ENCODE results near the gene USP7. TPM values are rescaled to one million over a fixed set of nuclear protein-coding genes. Genes with fewer than 3 reads are reported as not detected.

Gene USP7
- polyA plus RNA-seq, 1 experiment, result 17.2 TPM

DNA sequence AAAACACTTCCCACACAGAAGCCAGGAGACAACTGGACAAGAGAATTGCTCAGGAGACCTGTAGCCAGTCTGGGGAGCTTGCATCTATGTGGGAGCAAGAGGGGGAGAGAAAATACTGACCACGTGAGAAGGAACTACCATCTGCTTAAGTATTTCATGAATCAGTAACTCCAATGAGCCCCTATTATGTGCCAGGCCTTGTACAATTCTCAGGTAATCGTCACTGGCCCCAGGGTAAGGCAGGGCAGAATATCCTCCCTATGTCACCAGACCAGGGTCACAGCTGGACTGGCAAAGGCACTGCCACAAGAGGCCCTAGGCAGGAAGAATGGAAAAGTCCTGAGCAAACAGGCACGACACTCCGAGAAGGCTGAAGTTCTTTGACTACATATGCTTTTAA, 25.9 kb downstream of the USP7 start:
- TF ChIP-seq, protein P1, sequence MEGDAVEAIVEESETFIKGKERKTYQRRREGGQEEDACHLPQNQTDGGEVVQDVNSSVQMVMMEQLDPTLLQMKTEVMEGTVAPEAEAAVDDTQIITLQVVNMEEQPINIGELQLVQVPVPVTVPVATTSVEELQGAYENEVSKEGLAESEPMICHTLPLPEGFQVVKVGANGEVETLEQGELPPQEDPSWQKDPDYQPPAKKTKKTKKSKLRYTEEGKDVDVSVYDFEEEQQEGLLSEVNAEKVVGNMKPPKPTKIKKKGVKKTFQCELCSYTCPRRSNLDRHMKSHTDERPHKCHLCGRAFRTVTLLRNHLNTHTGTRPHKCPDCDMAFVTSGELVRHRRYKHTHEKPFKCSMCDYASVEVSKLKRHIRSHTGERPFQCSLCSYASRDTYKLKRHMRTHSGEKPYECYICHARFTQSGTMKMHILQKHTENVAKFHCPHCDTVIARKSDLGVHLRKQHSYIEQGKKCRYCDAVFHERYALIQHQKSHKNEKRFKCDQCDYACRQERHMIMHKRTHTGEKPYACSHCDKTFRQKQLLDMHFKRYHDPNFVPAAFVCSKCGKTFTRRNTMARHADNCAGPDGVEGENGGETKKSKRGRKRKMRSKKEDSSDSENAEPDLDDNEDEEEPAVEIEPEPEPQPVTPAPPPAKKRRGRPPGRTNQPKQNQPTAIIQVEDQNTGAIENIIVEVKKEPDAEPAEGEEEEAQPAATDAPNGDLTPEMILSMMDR (IDR thresholded peaks at IDR 0.05; ENCODE audit: insufficient read depth, low read depth, low read length), result no peak
- Histone ChIP-seq H3K27me3 (ENCODE audit: control insufficient read depth, insufficient read depth, low read length) (no peaks in the 10 kb centered on the region), H3K4me3 (ENCODE audit: low read depth, low read length) (no peak overlapping the region), H3K36me3 (ENCODE audit: control insufficient read depth, insufficient read depth, low read length) (no peaks in the 10 kb centered on the region; the same call in 1 of the 2 replicates)
- POLR2A ChIA-PET, result no interaction called here
- CTCF ChIA-PET, result no interaction called here
- no peak for DNase-seq (ENCODE audit: low read depth)

DNA sequence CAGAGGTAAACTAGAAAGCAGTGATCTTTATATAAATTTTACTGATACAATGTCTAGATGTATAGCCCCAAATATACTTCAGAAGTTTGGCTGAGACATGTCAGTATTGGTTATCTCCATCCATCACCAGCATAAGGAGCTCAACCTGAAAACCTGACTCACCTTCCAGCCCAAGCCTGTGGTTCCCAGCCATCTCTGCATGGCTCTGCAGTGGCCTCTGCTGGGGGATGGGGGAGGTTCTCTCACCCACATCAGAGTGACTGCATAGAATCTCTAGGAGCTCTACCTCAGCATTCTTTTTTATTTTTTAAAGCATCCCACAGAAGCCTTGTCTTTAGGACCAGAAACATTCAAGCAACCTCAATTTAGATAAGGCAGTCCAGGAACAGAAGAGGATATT, 27.3 kb downstream of the USP7 start:
- no peak overlapping the region for H3K4me3 ChIP-seq (ENCODE audit: low read depth, low read length)
- no peaks in the 10 kb centered on the region for H3K36me3 ChIP-seq (ENCODE audit: control insufficient read depth, insufficient read depth, low read length)
- POLR2A ChIA-PET, result no interaction called here
- TF ChIP-seq, protein P1 (IDR thresholded peaks at IDR 0.05; ENCODE audit: insufficient read depth, low read depth, low read length), result peak; percentile 66
- CTCF ChIA-PET, result interaction anchor here (1.1 to 2.1 kb wide), 4 partner anchors 10 to 72 kb away, joined by 3 to 11 read pairs (median 6); no protein-coding TSS in a partner anchor
- no peak for DNase-seq (ENCODE audit: low read depth)
- no peaks in the 10 kb centered on the region for H3K27me3 ChIP-seq (ENCODE audit: control insufficient read depth, insufficient read depth, low read length)

DNA sequence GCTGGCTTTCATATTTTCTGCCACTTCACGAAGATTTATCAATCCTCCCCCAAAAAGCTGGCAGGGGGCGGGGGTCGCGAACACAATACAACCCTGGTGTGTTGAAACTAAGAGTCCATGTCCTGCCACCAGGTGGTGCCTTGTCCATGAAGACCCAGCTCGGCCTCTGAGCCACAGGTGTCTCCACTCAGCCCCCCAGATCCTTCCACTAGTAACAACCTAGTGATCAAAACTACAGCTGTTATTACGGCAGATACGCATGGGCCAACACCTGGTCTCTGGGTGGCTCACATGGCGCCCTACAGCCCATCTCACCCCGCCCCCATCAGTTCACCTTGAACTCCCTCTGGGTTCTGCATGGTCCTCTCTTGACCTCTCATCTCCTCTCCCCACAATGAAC, 27.7 kb downstream of the USP7 start:
- Histone ChIP-seq H3K4me3 (ENCODE audit: low read depth, low read length) (no peak overlapping the region), H3K36me3 (ENCODE audit: control insufficient read depth, insufficient read depth, low read length) (no peaks in the 10 kb centered on the region), H3K27me3 (ENCODE audit: control insufficient read depth, insufficient read depth, low read length) (no peaks in the 10 kb centered on the region)
- TF ChIP-seq, protein P1 (IDR thresholded peaks at IDR 0.05; ENCODE audit: insufficient read depth, low read depth, low read length), result peak; percentile 24; the same call in 1 of the 2 replicates
- no peak for DNase-seq (ENCODE audit: low read depth)
- POLR2A ChIA-PET, result no interaction called here
- CTCF ChIA-PET, result interaction anchor here (1.1 to 2.1 kb wide), 4 partner anchors 10 to 73 kb away, joined by 3 to 11 read pairs (median 6); no protein-coding TSS in a partner anchor

DNA sequence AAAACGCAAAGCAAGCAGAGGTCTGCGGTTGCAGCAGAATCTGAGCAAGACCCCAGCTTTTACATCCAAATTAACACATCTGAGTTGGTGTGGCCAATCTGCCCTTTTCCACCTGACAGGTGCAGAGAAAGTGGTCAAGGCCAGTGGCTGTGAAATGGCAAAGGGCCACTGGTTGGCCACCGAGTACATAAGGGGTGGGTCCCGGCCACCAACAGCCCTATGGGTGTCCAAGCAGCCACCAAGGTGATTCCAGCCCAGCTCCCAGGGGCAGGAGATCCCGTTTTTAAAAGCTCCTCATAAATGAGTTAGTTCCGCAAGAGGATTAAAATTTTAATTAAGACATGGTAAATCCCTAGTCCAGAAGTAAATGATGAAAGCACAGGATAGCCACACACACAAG, 29.1 kb downstream of the USP7 start:
- Histone ChIP-seq H3K36me3 (ENCODE audit: control insufficient read depth, insufficient read depth, low read length) (0 out of 2 replicates have a peak, but pooled peaks cover 2% of the 10 kb centered on the region), H3K4me3 (ENCODE audit: low read depth, low read length) (no peak overlapping the region), H3K27me3 (ENCODE audit: control insufficient read depth, insufficient read depth, low read length) (no peaks in the 10 kb centered on the region)
- CTCF ChIA-PET, result interaction anchor here (1.5 kb wide), 1 partner anchor 74 kb away, joined by 5 read pairs; no protein-coding TSS in a partner anchor
- TF ChIP-seq, protein P1 (IDR thresholded peaks at IDR 0.05; ENCODE audit: insufficient read depth, low read depth, low read length), result no peak
- POLR2A ChIA-PET, result no interaction called here
- DNase-seq (ENCODE audit: low read depth), result no peak

DNA sequence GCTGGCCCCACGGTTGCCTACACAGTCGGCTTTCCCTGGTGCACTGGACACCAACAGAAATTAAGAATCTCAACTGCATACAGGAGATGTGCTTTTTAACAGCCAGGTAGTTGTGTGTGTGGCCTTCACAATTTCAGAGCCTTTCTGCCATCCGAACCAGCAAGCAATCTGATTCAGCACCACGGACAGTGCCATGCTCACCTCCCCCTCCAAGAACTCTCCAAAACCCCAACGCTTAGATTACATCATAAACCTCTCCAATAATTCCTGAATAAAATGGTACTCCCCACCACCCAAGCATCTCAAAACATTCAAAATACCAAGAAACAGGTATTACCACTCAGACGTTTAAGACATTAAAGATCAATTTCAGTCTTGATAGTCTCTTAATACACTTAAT, 31.8 kb downstream of the USP7 start:
- TF ChIP-seq, protein P1 (IDR thresholded peaks at IDR 0.05; ENCODE audit: insufficient read depth, low read depth, low read length), result no peak
- CTCF ChIA-PET, result interaction anchor here (1.3 kb wide), 1 partner anchor 77 kb away, joined by 3 read pairs; no protein-coding TSS in a partner anchor
- POLR2A ChIA-PET, result no interaction called here
- no peak overlapping the region for H3K4me3 ChIP-seq (ENCODE audit: low read depth, low read length)
- peaks cover 4% of the 10 kb centered on the region; the same call in 1 of the 2 replicates for H3K36me3 ChIP-seq (ENCODE audit: control insufficient read depth, insufficient read depth, low read length)
- no peak for DNase-seq (ENCODE audit: low read depth)
- H3K27me3 ChIP-seq (ENCODE audit: control insufficient read depth, insufficient read depth, low read length), result no peaks in the 10 kb centered on the region
